ENCODE data around the gene ABHD13.
"Not testable (repeated sequence)": the region's sequence is repeated elsewhere in the genome, so short reads cannot be mapped to it uniquely, and the experiment has no call there.

- TF ChIP-seq CTCF, POLR2A (IDR thresholded peaks at IDR 0.05): not testable (repeated sequence)
Measured at GRCh38 chr13:108217307-108218043, 717 bp upstream of the ABHD13 start.

Data from gastroesophageal sphincter (tissue), 3 donors.